ENCODE data around the gene ENPP3.

ENPP3 gene

DNA sequence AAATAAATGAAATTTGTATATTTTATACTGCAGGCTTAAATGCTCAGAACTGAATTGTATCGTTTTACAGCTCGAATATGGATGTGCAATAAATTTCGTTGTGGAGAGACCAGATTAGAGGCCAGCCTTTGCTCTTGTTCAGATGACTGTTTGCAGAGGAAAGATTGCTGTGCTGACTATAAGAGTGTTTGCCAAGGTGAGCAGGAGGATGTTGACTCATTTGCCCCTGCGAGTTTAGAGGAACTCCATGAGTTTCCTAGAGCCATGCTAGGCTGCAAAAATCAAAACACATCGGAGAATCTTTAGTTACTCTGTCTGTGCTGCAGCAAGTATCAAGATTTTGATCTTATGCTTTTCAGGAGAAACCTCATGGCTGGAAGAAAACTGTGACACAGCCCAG, 15.4 kb downstream of the ENPP3 start:
- Histone ChIP-seq H3K27ac (no peak overlapping the region), H3K4me3 (no peak overlapping the region)
- no peak for DNase-seq (ENCODE audit: low spot score)
- TF ChIP-seq, protein P1, sequence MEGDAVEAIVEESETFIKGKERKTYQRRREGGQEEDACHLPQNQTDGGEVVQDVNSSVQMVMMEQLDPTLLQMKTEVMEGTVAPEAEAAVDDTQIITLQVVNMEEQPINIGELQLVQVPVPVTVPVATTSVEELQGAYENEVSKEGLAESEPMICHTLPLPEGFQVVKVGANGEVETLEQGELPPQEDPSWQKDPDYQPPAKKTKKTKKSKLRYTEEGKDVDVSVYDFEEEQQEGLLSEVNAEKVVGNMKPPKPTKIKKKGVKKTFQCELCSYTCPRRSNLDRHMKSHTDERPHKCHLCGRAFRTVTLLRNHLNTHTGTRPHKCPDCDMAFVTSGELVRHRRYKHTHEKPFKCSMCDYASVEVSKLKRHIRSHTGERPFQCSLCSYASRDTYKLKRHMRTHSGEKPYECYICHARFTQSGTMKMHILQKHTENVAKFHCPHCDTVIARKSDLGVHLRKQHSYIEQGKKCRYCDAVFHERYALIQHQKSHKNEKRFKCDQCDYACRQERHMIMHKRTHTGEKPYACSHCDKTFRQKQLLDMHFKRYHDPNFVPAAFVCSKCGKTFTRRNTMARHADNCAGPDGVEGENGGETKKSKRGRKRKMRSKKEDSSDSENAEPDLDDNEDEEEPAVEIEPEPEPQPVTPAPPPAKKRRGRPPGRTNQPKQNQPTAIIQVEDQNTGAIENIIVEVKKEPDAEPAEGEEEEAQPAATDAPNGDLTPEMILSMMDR (IDR thresholded peaks at IDR 0.05) = no peak

- Histone ChIP-seq H3K27ac (no peak overlapping the region), H3K4me3 (no peak overlapping the region)
- TF ChIP-seq, protein P1 (IDR thresholded peaks at IDR 0.05) = no peak
- no peak for DNase-seq (ENCODE audit: low spot score)
These were observed 17.2 kb downstream of the ENPP3 start for GRCh38 chr6:131654326-131654725.

DNA sequence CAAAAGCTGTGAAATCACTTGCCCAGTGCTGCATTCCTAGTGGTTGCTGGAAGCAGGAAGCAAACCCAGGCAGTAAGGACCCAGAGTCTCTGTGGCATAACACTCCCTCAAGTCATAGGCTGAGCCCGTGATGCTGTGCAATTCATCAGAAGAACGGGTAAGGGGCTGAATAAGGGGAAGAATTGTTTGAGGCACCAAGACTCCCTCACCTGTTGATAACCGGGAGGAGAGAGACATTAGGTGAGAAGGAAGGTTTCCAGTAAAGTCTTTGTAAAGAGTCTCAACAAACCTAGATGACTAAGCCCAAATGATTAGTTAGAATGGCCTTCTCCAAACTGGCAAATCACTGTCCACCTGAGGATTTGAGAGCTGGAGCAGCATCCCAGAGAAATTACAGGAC, 18.3 kb downstream of the ENPP3 start:
- TF ChIP-seq, protein P1 (IDR thresholded peaks at IDR 0.05) = no peak
- Histone ChIP-seq H3K4me3 (no peak overlapping the region), H3K27ac (no peak overlapping the region)
- DNase-seq (ENCODE audit: low spot score) = no peak

DNA sequence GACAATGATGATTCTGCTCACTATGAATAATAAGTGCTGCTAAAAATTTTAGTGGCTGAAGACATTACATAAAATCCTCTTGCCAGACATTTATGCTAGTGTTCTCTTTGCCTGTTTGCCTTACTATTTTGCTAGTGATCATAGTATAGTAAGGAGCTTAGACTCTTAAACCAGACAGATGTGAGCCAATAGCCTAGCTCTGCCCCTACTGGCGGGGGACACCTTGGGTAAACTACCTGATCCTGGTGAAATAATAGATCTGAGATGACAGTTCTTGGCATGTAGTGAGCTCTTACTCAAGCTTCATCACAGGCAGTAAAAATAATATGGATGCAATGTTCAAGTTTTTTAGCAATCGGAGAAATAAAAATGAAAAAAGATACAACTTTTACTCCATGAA, 18.8 kb downstream of the ENPP3 start:
- H3K27ac ChIP-seq = no peak overlapping the region
- no peak overlapping the region for H3K4me3 ChIP-seq
- TF ChIP-seq, protein P1 (IDR thresholded peaks at IDR 0.05) = no peak
- DNase-seq (ENCODE audit: low spot score) = no peak

GRCh38 chr6:131656667-131657066, 19.6 kb downstream of the ENPP3 start:
- no peak overlapping the region for H3K4me3 ChIP-seq
- no peak for DNase-seq (ENCODE audit: low spot score)
- TF ChIP-seq, protein P1 (IDR thresholded peaks at IDR 0.05) = no peak
- H3K27ac ChIP-seq = no peak overlapping the region

GRCh38 chr6:131657222-131657621, 20.1 kb downstream of the ENPP3 start:
- DNase-seq (ENCODE audit: low spot score) = no peak
- no peak overlapping the region for H3K27ac ChIP-seq
- no peak overlapping the region for H3K4me3 ChIP-seq
- TF ChIP-seq, protein P1 (IDR thresholded peaks at IDR 0.05) = no peak

DNA sequence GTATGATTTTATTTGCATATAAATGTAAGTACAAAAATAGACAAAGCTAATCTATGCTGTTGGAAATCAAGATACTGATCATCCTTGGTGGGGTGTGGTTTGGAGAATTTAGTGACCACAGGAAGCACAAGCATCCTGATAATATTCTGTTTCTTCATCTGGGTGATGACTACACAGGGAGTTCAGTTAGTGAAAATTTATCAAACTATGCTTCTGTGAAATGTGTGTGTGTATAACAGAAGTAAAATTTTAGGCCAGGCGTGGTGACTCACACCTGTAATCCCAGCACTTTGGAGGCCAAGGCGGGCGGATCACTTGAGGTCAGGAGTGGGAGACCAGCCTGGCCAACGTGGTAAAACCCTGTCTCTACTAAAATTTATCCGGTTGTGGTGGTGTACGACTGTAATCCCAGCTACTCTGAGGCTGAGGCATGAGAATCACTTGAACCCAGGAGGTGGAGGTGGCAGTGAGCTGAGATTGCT, 20.6 kb downstream of the ENPP3 start:
- no peak for DNase-seq (ENCODE audit: low spot score)
- no peak overlapping the region for H3K27ac ChIP-seq
- TF ChIP-seq, protein P1 (IDR thresholded peaks at IDR 0.05) = no peak
- H3K4me3 ChIP-seq = no peak overlapping the region

All from coronary artery (tissue), 2 donors.